Upper lobe of left lung (tissue), 6 donors: ENCODE results near the gene SPINT3. TPM values are rescaled to one million over a fixed set of nuclear protein-coding genes. Genes with fewer than 3 reads are reported as not detected.

Experiments
- ATAC-seq, 2 donors: fragments of 200-7000 bp; cut with Tn5 transposase; one replicate each; pipeline ENCODE4 v1.9.1; 2022; ENCODE audit warnings: mild to moderate bottlenecking in 2 of 2, moderate library complexity in 2 of 2; ENCODE audit not compliant: low FRiP score in 2 of 2
- DNase-seq, 2 donors: peaks; one replicate each; pipeline ENCODE4 v3.0.0-alpha.2; 2019 to 2020
- H3K27ac ChIP-seq, 4 donors: fragments of 200-600 bp; sonication (generic); one replicate each; pipeline ENCODE4 v1.5.1; 2016 to 2019
- H3K27me3 ChIP-seq, 4 donors: fragments of 200-600 bp; sonication (generic); one replicate each; pipeline ENCODE4 v1.5.1; 2017 to 2019
- H3K36me3 ChIP-seq, 4 donors: fragments of 200-600 bp; sonication (generic); one replicate each; pipeline ENCODE4 v1.5.1; 2016 to 2019
- H3K4me1 ChIP-seq, 4 donors: fragments of 200-600 bp; sonication (generic); one replicate each; pipeline ENCODE4 v1.5.1; 2018 to 2019
- H3K4me3 ChIP-seq, 4 donors: fragments of 200-600 bp; sonication (generic); one replicate each; pipeline ENCODE4 v1.5.1; 2017 to 2019; ENCODE audit warnings: mild to moderate bottlenecking in 2 of 4, moderate library complexity in 1 of 4
- H3K9me3 ChIP-seq, 4 donors: fragments of 200-600 bp; sonication (generic); one replicate each; pipeline ENCODE4 v1.5.1; 2018 to 2019
- EP300 ChIP-seq, 4 donors: sonication (generic); formaldehyde crosslinking; IDR thresholded peaks; one replicate each; pipeline ENCODE4 v1.5.1; 2017; ENCODE audit warnings: antibody characterized with exemption in 4 of 4, control low read depth in 2 of 4
- POLR2A ChIP-seq, 4 donors: fragments of 450-650 bp; IDR thresholded peaks; one replicate each; pipeline ENCODE4 v1.5.1; 2016 to 2017; ENCODE audit warnings: antibody characterized with exemption in 4 of 4, mild to moderate bottlenecking in 2 of 4
- POLR2AphosphoS5 ChIP-seq, 2 donors: sonication (generic); formaldehyde crosslinking; IDR thresholded peaks; one replicate each; pipeline ENCODE4 v1.5.1; 2017; ENCODE audit warnings: antibody characterized with exemption in 2 of 2
- WGBS, 2 donors: methylation state at CpG; one replicate each; pipeline ENCODE4 v1.1.5; 2017 to 2018; 5-methylcytosine and 5-hydroxymethylcytosine counted together
- total RNA-seq, 6 donors: library from RNA; depleted of rRNA in 4 of 6; stranded (reverse); fragments of >200 nt in 4 of 6; gene quantifications; one replicate each; pipeline versions ENCODE4 v1.1.0 to v1.2.1, GENCODE V29; 2016 to 2021
- TF ChIP-seq, protein P1 (sequence below), 6 experiments: fragments of 450-650 bp in 4 of 6; fragments of 200-600 bp in 2 of 6; sonication (generic) in 2 of 6; IDR thresholded peaks; one replicate each; pipeline ENCODE4 v1.5.1; 2016 to 2019; ENCODE audit warnings: antibody characterized with exemption in 6 of 6
- donor health status: DM: no; HTN: no; CAD: no; lungs with moderate emphysema.
- donor health status: DM: no; HTN: yes; CAD: no; lungs with severe emphysema.

The SPINT3 gene
- total RNA-seq, 6 donors from 2014 or later: not detected

DNA sequence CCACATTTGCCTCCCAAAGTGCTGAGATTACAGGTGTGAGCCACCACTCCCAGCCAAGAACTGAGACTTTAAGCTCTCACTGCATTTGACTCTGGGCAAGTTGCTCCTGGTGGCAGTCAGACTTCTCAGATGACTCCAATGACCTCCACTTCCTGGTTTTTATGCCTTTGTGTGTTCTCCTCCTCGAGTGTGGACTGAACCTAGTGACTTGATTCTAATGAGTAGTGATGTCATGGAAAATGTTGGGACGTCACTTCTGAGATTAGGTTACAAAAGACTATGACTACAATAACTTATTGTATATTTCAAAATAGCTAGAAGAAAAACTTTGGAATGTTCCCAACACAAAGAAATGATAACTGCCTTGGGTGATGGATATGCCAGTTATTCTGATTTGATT lies 12.0 kb downstream of the SPINT3 start:
- TF ChIP-seq, protein P1, sequence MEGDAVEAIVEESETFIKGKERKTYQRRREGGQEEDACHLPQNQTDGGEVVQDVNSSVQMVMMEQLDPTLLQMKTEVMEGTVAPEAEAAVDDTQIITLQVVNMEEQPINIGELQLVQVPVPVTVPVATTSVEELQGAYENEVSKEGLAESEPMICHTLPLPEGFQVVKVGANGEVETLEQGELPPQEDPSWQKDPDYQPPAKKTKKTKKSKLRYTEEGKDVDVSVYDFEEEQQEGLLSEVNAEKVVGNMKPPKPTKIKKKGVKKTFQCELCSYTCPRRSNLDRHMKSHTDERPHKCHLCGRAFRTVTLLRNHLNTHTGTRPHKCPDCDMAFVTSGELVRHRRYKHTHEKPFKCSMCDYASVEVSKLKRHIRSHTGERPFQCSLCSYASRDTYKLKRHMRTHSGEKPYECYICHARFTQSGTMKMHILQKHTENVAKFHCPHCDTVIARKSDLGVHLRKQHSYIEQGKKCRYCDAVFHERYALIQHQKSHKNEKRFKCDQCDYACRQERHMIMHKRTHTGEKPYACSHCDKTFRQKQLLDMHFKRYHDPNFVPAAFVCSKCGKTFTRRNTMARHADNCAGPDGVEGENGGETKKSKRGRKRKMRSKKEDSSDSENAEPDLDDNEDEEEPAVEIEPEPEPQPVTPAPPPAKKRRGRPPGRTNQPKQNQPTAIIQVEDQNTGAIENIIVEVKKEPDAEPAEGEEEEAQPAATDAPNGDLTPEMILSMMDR (IDR thresholded peaks at IDR 0.05): no peak
- TF ChIP-seq EP300 (IDR thresholded peaks at IDR 0.05): no peak
- DNase-seq (no peak), ATAC-seq (no peak)
- Histone ChIP-seq H3K4me3 (no peak overlapping the region), H3K36me3 (no peaks in the 10 kb centered on the region), H3K4me1 (no peaks in the 10 kb centered on the region), H3K9me3 (no peaks in the 10 kb centered on the region), H3K27me3 (no peaks in the 10 kb centered on the region), H3K27ac (no peak overlapping the region)
- 30 to 41% methylated on average over 2 of the region's 2 CpGs for WGBS, 2 donors

- ATAC-seq (no peak), DNase-seq (no peak)
- Histone ChIP-seq H3K36me3 (no peaks in the 10 kb centered on the region), H3K4me3 (no peak overlapping the region), H3K27ac (no peak overlapping the region), H3K4me1 (no peaks in the 10 kb centered on the region), H3K27me3 (no peaks in the 10 kb centered on the region), H3K9me3 (no peaks in the 10 kb centered on the region)
- no peak for TF ChIP-seq POLR2AphosphoS5 (IDR thresholded peaks at IDR 0.05)
- TF ChIP-seq, protein P1 (IDR thresholded peaks at IDR 0.05): no peak
- no peak for TF ChIP-seq EP300 (IDR thresholded peaks at IDR 0.05)
- TF ChIP-seq POLR2A (IDR thresholded peaks at IDR 0.05): no peak
- 60 to 61% methylated on average over 1 of the region's 1 CpG for WGBS, 2 donors
Measured at GRCh38 chr20:45502561-45502960, 12.9 kb downstream of the SPINT3 start.

- H3K4me1 ChIP-seq: no peaks in the 10 kb centered on the region
- ATAC-seq (no peak), DNase-seq (no peak)
- no peaks in the 10 kb centered on the region for H3K27me3 ChIP-seq
- 54 to 62% methylated on average over 1 of the region's 1 CpG for WGBS, 2 donors
- no peak overlapping the region for H3K4me3 ChIP-seq
- TF ChIP-seq EP300 (IDR thresholded peaks at IDR 0.05) (peak in 1 of 4 donors; percentile 27), POLR2AphosphoS5 (IDR thresholded peaks at IDR 0.05) (no peak), POLR2A (IDR thresholded peaks at IDR 0.05) (no peak)
- TF ChIP-seq, protein P1 (IDR thresholded peaks at IDR 0.05): no peak
- no peak overlapping the region for H3K27ac ChIP-seq
- no peaks in the 10 kb centered on the region for H3K9me3 ChIP-seq
- H3K36me3 ChIP-seq: no peaks in the 10 kb centered on the region
Measured at GRCh38 chr20:45501600-45501999, 13.8 kb downstream of the SPINT3 start.

DNA sequence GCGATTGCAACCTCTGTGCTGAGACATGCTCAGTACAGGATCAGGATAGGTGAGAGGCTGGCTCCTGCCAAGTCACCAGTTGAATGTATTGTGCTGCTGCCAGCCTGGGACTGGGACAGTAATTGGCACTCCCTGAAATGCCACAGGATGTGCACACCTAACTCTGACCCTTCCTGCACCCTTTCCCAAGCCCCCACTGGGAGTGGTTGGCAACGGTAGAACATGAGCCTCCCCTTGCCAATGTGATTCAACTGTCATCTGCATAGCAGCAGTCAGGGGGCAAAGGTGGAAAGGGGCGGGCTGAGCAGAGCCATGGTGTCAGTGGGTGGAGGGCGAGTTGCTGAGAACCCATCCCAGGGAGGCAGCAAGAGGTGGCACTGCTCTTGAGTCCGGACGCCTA lies 15.4 kb downstream of the SPINT3 start:
- Histone ChIP-seq H3K4me1 (no peaks in the 10 kb centered on the region), H3K36me3 (no peaks in the 10 kb centered on the region), H3K27me3 (no peaks in the 10 kb centered on the region), H3K27ac (no peak overlapping the region), H3K9me3 (no peaks in the 10 kb centered on the region), H3K4me3 (no peak overlapping the region)
- peak in 1 of 2 donors; percentile 28 for ATAC-seq
- DNase-seq: no peak
- no peak for TF ChIP-seq EP300 (IDR thresholded peaks at IDR 0.05)
- TF ChIP-seq, protein P1 (IDR thresholded peaks at IDR 0.05): no peak
- no peak for TF ChIP-seq POLR2A (IDR thresholded peaks at IDR 0.05)
- no peak for TF ChIP-seq POLR2AphosphoS5 (IDR thresholded peaks at IDR 0.05)
- 72 to 80% methylated on average over 4 to 6 of the region's 6 CpGs for WGBS, 2 donors

DNA sequence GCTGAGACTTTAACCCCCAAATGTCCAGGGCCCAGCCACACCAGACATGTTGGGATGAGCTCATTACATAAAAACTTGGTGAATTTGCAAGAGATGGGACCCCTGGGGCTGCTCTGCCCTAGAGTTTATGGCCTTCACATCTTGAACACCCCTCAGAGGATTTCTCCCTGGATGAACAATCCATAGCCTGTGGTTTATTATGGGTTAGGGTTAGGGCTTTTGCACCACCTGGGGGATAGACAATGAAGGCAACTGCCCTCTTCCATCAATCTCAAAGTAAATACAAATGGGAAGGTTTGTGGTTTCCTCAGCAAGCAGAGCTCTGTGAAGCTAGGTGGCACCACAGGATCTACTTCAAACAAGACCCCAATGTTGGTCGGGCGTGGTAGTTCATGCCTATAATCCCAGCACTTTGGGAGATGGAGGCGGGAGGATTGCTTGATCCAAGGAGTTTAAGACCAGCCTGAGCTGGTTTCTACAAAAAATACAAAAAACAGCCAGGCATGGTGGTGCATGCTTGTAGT lies 17.4 kb downstream of the SPINT3 start:
- Histone ChIP-seq H3K9me3 (no peaks in the 10 kb centered on the region), H3K36me3 (no peaks in the 10 kb centered on the region), H3K4me3 (no peak overlapping the region), H3K4me1 (no peaks in the 10 kb centered on the region), H3K27me3 (no peaks in the 10 kb centered on the region), H3K27ac (no peak overlapping the region)
- ATAC-seq (no peak), DNase-seq (no peak)
- WGBS, 2 donors: 66 to 72% methylated on average over 3 of the region's 3 CpGs
- TF ChIP-seq EP300 (IDR thresholded peaks at IDR 0.05) (no peak), POLR2AphosphoS5 (IDR thresholded peaks at IDR 0.05) (no peak), POLR2A (IDR thresholded peaks at IDR 0.05) (no peak)
- TF ChIP-seq, protein P1 (IDR thresholded peaks at IDR 0.05): no peak
